Prostate gland (tissue), 2 donors: ENCODE data around the gene APOC1.

Source experiments
- CTCF ChIP-seq, 4 experiments: fragments of 200-600 bp in 2 of 4; fragments of 450-650 bp in 2 of 4; sonication (generic) in 2 of 4; IDR thresholded peaks; 1 replicate in 3 of 4; 2 replicates in 1 of 4; pipeline ENCODE4 v1.5.1; 2016 to 2019; ENCODE audit warnings: antibody characterized with exemption in 4 of 4, mild to moderate bottlenecking in 2 of 4, moderate library complexity in 2 of 4
- POLR2A ChIP-seq: fragments of 450-650 bp; IDR thresholded peaks from one replicate; pipeline ENCODE4 v1.6.1; 2016; ENCODE audit warnings: antibody characterized with exemption, mild to moderate bottlenecking
- POLR2AphosphoS5 ChIP-seq: sonication (generic); formaldehyde crosslinking; IDR thresholded peaks from one replicate; pipeline ENCODE4 v1.6.1; 2017; ENCODE audit warnings: antibody characterized with exemption

- TF ChIP-seq POLR2A (no peak), CTCF (IDR thresholded peaks at IDR 0.05) (no peak), POLR2AphosphoS5 (no peak)
Measured at GRCh38 chr19:44955505-44956439, 41.4 kb downstream of the APOC1 start.
